ENCODE results near the gene APC2. TPM values are rescaled to one million over a fixed set of nuclear protein-coding genes. Genes with fewer than 3 reads are reported as not detected.

The APC2 gene
- total and polyA plus RNA-seq, 7 donors: under 0.01 to 2.0 (median 1.1) TPM; not detected in 2

DNA sequence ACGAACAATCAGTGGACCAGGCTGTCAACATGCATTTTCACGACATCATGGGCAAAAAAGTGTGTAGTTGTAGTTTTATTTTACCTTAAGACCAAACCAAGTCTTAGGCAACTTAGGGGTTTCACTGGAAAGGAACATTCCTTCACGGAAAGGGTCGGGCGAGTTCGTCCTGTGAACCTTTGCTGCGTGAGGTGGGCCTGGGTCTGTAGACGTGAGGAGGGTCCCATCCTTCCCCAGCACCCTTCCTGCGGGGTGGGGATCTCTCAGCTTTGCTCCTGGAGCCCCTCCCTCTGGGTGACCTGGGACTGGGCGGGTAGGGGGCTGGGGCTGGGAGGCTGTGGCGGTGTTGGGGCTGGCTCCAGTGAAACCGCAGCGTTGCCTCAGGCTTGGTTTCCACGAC is 24.0 kb upstream of the APC2 start:
- no peaks in the 10 kb centered on the region for H3K9me3 ChIP-seq
- 95% methylated on average over 14 of the region's 14 CpGs for WGBS, 2 donors
- no peak for DNase-seq
- intact Hi-C loops (cut with DNase I): no loop called here
- H3K27me3 ChIP-seq: no peaks in the 10 kb centered on the region
- H3K4me1 ChIP-seq: peaks cover 0 to 20% (median 16%) of the 10 kb centered on the region in 4 donors
- no peak overlapping the region for H3K27ac ChIP-seq
- TF ChIP-seq, protein P1, sequence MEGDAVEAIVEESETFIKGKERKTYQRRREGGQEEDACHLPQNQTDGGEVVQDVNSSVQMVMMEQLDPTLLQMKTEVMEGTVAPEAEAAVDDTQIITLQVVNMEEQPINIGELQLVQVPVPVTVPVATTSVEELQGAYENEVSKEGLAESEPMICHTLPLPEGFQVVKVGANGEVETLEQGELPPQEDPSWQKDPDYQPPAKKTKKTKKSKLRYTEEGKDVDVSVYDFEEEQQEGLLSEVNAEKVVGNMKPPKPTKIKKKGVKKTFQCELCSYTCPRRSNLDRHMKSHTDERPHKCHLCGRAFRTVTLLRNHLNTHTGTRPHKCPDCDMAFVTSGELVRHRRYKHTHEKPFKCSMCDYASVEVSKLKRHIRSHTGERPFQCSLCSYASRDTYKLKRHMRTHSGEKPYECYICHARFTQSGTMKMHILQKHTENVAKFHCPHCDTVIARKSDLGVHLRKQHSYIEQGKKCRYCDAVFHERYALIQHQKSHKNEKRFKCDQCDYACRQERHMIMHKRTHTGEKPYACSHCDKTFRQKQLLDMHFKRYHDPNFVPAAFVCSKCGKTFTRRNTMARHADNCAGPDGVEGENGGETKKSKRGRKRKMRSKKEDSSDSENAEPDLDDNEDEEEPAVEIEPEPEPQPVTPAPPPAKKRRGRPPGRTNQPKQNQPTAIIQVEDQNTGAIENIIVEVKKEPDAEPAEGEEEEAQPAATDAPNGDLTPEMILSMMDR (IDR thresholded peaks at IDR 0.05): no peak
- no peak for TF ChIP-seq POLR2A (IDR thresholded peaks at IDR 0.05)
- no peak for TF ChIP-seq EP300 (IDR thresholded peaks at IDR 0.05)
- TF ChIP-seq POLR2AphosphoS5 (IDR thresholded peaks at IDR 0.05): no peak
- no peak overlapping the region for H3K4me3 ChIP-seq
- H3K36me3 ChIP-seq: peaks cover 24 to 97% (median 59%) of the 10 kb centered on the region in 4 donors

DNA sequence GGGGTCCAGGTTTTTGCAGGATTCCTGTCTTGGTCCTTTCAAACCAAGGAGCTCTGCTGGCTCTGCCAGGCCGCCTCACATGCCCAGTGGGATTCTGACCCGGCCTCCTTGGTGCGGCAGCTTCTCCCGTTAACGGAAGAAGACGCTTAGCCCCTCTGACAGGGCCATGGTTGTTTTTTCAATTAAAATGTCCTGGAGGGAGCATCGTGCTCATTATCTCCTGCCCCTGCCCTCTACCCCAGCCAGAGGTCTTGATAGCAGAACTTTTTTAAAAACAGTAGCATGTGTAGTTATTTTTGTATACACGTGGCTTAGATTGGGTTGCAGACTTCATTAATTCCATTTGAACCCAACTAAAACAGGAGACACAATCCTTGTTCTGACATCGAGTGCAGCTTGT is 23.2 kb upstream of the APC2 start:
- Histone ChIP-seq H3K4me1 (peaks cover 0 to 15% (median 14%) of the 10 kb centered on the region in 4 donors), H3K36me3 (peaks cover 24 to 97% (median 57%) of the 10 kb centered on the region in 4 donors)
- 84 to 91% methylated on average over 9 of the region's 9 CpGs for WGBS, 2 donors

DNA sequence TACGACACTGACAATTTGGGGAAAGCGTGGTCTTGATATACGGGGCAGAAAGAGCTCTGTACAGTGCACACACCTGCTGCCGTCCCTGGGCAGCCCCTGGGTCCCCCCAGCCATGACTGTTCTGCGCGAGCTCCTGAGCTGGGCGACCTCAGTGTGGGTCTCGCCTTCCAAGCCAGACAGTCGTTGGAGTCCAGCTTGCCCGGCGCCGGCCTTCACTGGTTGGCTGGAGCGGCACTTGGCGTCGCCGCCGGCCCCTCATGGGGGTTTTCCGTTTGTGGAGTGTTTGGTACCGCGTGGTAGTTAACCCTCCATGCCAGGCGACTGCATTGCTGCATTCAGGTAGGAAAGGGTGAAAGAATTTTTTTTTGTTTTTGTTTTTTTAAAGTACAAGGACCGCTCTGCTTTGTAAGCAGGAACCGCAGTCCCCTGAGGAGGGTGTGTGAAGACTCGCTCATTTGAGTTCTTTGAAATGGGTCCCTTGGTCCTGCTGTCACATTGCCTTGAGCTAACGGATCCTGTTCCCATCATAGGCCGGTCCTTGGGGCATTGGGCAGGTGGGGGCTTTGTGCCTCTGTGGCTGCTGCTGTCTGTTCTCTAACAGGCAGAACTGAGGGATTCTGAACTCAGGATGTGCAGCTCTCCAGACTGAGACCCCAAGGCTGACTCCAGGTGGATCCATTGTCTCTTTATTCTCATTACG is 22.6 kb upstream of the APC2 start:
- Histone ChIP-seq H3K27ac (no peak overlapping the region), H3K4me1 (peaks cover 0 to 8% (median 7%) of the 10 kb centered on the region in 4 donors), H3K4me3 (no peak overlapping the region), H3K9me3 (no peaks in the 10 kb centered on the region), H3K27me3 (no peaks in the 10 kb centered on the region), H3K36me3 (peaks cover 30 to 97% (median 59%) of the 10 kb centered on the region in 4 donors)
- no peak for TF ChIP-seq POLR2A (IDR thresholded peaks at IDR 0.05)
- no peak for TF ChIP-seq EP300 (IDR thresholded peaks at IDR 0.05)
- no peak for TF ChIP-seq POLR2AphosphoS5 (IDR thresholded peaks at IDR 0.05)
- TF ChIP-seq, protein P1 (IDR thresholded peaks at IDR 0.05): no peak
- DNase-seq: no peak
- intact Hi-C loops (cut with DNase I): no loop called here
- 94 to 95% methylated on average over 27 of the region's 27 CpGs for WGBS, 2 donors

More for the DNA sequence above, 23.2 kb upstream of the APC2 start:
- H3K4me3 ChIP-seq: no peak overlapping the region
- intact Hi-C loops (cut with DNase I): no loop called here
- H3K27ac ChIP-seq: no peak overlapping the region
- DNase-seq: no peak
- no peaks in the 10 kb centered on the region for H3K9me3 ChIP-seq
- TF ChIP-seq, protein P1 (IDR thresholded peaks at IDR 0.05): no peak
- no peak for TF ChIP-seq EP300 (IDR thresholded peaks at IDR 0.05)
- TF ChIP-seq POLR2AphosphoS5 (IDR thresholded peaks at IDR 0.05): no peak
- TF ChIP-seq POLR2A (IDR thresholded peaks at IDR 0.05): no peak
- H3K27me3 ChIP-seq: no peaks in the 10 kb centered on the region

DNA sequence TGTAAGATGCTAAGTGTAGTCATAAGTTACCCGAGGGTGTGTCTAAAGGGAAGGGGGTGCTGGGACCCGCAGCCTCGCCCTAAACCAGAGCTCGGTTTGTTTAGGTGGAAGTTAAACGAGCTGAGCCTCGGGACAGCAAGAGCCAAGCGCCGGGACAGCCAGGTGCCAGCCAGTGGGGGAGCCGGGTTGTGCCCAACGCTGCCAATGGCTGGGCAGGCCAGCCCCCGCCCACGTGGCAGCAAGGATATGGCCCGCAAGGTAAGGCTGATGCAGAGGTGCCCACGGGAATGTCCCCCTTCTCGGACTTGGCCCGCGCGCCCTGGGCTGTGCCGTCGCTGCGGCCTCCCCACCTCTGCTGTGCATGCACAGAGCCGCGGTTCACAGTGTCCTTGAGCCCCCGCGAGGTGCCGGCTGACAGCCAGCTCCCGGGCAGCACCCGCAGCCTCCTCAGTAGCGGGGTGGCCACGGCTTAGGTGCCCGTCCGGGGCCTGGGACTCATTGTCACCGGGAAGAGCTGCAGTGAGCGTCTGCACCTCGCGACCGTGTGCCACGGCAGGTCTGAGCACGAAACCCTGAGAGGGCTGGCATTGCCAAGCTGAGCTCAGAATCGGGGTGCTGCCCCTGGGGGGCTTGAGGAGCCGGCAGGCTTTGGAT is 21.1 kb upstream of the APC2 start:
- no peaks in the 10 kb centered on the region for H3K9me3 ChIP-seq
- H3K27ac ChIP-seq: no peak overlapping the region
- no peaks in the 10 kb centered on the region for H3K4me1 ChIP-seq
- WGBS, 2 donors: 86 to 92% methylated on average over 41 of the region's 41 CpGs
- no peak for TF ChIP-seq POLR2AphosphoS5 (IDR thresholded peaks at IDR 0.05)
- TF ChIP-seq, protein P1 (IDR thresholded peaks at IDR 0.05): no peak
- TF ChIP-seq EP300 (IDR thresholded peaks at IDR 0.05): no peak
- no peak for TF ChIP-seq POLR2A (IDR thresholded peaks at IDR 0.05)
- no peaks in the 10 kb centered on the region for H3K27me3 ChIP-seq
- H3K36me3 ChIP-seq: peaks cover 35 to 97% (median 66%) of the 10 kb centered on the region in 4 donors
- no peak for DNase-seq
- H3K4me3 ChIP-seq: no peak overlapping the region
- intact Hi-C loops (cut with DNase I): no loop called here

Data from sigmoid colon (tissue), 7 donors.